Activated effector memory CD4-positive, alpha-beta T cell treated with Interleukin-2 at 50 U/mL for 16 hours (primary cell): ENCODE data around the gene FN3KRP.
"Not testable (repeated sequence)": the region's sequence is repeated elsewhere in the genome, so short reads cannot be mapped to it uniquely, and the experiment has no call there.

ENCODE experiments used
- DNase-seq: peaks from one replicate; pipeline ENCODE4 v3.0.0-alpha.2; 2020

Gene FN3KRP

GRCh38 chr17:82745524-82745923 lies 29.0 kb downstream of the FN3KRP start:
- no peak for DNase-seq

GRCh38 chr17:82748756-82749155 lies 32.2 kb downstream of the FN3KRP start:
- DNase-seq: no peak

- DNase-seq: no peak
Measured at GRCh38 chr17:82750241-82750908, 33.9 kb downstream of the FN3KRP start.

- no peak for DNase-seq
Measured at GRCh38 chr17:82751171-82751570, 34.7 kb downstream of the FN3KRP start.

GRCh38 chr17:82751571-82752370 lies 35.3 kb downstream of the FN3KRP start, which contains the start of gene TBCD:
Gene TBCD, plus strand, starts transcription at chr17:82752065. Its CDS starts 129 bp downstream, at chr17:82752194.
- DNase-seq: peak; percentile 82

- no peak for DNase-seq
Measured at GRCh38 chr17:82752371-82753200, 36.1 kb downstream of the FN3KRP start.

GRCh38 chr17:82753201-82753464 lies 36.6 kb downstream of the FN3KRP start:
- DNase-seq: no peak

- no peak for DNase-seq
Measured at GRCh38 chr17:82754297-82755208, 38.0 kb downstream of the FN3KRP start.

GRCh38 chr17:82756166-82756565 lies 39.7 kb downstream of the FN3KRP start:
- DNase-seq: no peak

GRCh38 chr17:82765371-82765770 lies 48.9 kb downstream of the FN3KRP start:
- DNase-seq: no peak

- DNase-seq: no peak
Measured at GRCh38 chr17:82767041-82767754, 50.7 kb downstream of the FN3KRP start.

GRCh38 chr17:82769041-82769440 lies 52.5 kb downstream of the FN3KRP start:
- no peak for DNase-seq

GRCh38 chr17:82772026-82772425 lies 55.5 kb downstream of the FN3KRP start:
- DNase-seq: no peak

- DNase-seq: not testable (repeated sequence)
Measured at GRCh38 chr17:82774456-82774855, 58.0 kb downstream of the FN3KRP start.

- DNase-seq: no peak
Measured at GRCh38 chr17:82775001-82775823, 58.7 kb downstream of the FN3KRP start.

GRCh38 chr17:82776454-82776853 lies 59.9 kb downstream of the FN3KRP start:
- DNase-seq: no peak
